ENCODE measurements around the gene SPAG4. TPM values are rescaled to one million over a fixed set of nuclear protein-coding genes. Genes with fewer than 3 reads are reported as not detected.
A peak's percentile ranks its signal among the peaks of the same experiment; 100 is the strongest.

The SPAG4 gene
- total and polyA plus RNA-seq, 10 of the 15 experiments (the other 5 are each of a cell fraction or from before 2014, with no cell fraction given) = 0.90 to 12.5 (median 2.4) TPM

GRCh38 chr20:35619196-35620095, 3.8 kb downstream of the SPAG4 start (continued):
- TF ChIP-seq ZBTB40 (IDR thresholded peaks at IDR 0.05; ENCODE audit: borderline replicate concordance) (no peak), SREBF2 (IDR thresholded peaks at IDR 0.05; ENCODE audit: low read length) (no peak), TARDBP (IDR thresholded peaks at IDR 0.05; ENCODE audit: borderline replicate concordance) (0 out of 2 replicates have a peak, but pooled peaks have one; percentile 59), CHD1 (IDR thresholded peaks at IDR 0.05; ENCODE audit: low read depth, low read length) (no peak), SUPT20H (IDR thresholded peaks at IDR 0.05; ENCODE audit: borderline replicate concordance, control insufficient read depth, low read depth, low read length) (no peak), IKZF1 (conservative IDR thresholded peaks at IDR 0.05) (peak; percentile 76), HDAC6 (IDR thresholded peaks at IDR 0.05; ENCODE audit: unreplicated experiment) (no peak), CTCF (IDR thresholded peaks at IDR 0.05 in 2 of 3, conservative IDR thresholded peaks at IDR 0.05 in 1 of 3; ENCODE audit: control insufficient read depth in 2 of 3, extremely low read depth in 1 of 3, insufficient read depth in 1 of 3, low read depth in 3 of 3, low read length in 3 of 3) (peak; percentile 74 to 87 (median 77)), GATAD2B (conservative IDR thresholded peaks at IDR 0.05; ENCODE audit: low read depth) (peak; percentile 67; the same call in 1 of the 2 replicates), NR2C2 (IDR thresholded peaks at IDR 0.05; ENCODE audit: borderline replicate concordance, control insufficient read depth, insufficient read length, low read depth) (no peak), TCF7 (IDR thresholded peaks at IDR 0.05; ENCODE audit: borderline replicate concordance) (no peak)
- TF ChIP-seq, protein P1, sequence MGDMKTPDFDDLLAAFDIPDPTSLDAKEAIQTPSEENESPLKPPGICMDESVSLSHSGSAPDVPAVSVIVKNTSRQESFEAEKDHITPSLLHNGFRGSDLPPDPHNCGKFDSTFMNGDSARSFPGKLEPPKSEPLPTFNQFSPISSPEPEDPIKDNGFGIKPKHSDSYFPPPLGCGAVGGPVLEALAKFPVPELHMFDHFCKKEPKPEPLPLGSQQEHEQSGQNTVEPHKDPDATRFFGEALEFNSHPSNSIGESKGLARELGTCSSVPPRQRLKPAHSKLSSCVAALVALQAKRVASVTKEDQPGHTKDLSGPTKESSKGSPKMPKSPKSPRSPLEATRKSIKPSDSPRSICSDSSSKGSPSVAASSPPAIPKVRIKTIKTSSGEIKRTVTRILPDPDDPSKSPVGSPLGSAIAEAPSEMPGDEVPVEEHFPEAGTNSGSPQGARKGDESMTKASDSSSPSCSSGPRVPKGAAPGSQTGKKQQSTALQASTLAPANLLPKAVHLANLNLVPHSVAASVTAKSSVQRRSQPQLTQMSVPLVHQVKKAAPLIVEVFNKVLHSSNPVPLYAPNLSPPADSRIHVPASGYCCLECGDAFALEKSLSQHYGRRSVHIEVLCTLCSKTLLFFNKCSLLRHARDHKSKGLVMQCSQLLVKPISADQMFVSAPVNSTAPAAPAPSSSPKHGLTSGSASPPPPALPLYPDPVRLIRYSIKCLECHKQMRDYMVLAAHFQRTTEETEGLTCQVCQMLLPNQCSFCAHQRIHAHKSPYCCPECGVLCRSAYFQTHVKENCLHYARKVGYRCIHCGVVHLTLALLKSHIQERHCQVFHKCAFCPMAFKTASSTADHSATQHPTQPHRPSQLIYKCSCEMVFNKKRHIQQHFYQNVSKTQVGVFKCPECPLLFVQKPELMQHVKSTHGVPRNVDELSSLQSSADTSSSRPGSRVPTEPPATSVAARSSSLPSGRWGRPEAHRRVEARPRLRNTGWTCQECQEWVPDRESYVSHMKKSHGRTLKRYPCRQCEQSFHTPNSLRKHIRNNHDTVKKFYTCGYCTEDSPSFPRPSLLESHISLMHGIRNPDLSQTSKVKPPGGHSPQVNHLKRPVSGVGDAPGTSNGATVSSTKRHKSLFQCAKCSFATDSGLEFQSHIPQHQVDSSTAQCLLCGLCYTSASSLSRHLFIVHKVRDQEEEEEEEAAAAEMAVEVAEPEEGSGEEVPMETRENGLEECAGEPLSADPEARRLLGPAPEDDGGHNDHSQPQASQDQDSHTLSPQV (IDR thresholded peaks at IDR 0.05) = no peak
- TF ChIP-seq, protein P2, sequence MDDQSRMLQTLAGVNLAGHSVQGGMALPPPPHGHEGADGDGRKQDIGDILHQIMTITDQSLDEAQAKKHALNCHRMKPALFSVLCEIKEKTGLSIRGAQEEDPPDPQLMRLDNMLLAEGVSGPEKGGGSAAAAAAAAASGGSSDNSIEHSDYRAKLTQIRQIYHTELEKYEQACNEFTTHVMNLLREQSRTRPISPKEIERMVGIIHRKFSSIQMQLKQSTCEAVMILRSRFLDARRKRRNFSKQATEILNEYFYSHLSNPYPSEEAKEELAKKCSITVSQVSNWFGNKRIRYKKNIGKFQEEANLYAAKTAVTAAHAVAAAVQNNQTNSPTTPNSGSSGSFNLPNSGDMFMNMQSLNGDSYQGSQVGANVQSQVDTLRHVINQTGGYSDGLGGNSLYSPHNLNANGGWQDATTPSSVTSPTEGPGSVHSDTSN (IDR thresholded peaks at IDR 0.05; ENCODE audit: insufficient replicate concordance, low read depth, low read length) = no peak
- TF ChIP-seq, protein P3, sequence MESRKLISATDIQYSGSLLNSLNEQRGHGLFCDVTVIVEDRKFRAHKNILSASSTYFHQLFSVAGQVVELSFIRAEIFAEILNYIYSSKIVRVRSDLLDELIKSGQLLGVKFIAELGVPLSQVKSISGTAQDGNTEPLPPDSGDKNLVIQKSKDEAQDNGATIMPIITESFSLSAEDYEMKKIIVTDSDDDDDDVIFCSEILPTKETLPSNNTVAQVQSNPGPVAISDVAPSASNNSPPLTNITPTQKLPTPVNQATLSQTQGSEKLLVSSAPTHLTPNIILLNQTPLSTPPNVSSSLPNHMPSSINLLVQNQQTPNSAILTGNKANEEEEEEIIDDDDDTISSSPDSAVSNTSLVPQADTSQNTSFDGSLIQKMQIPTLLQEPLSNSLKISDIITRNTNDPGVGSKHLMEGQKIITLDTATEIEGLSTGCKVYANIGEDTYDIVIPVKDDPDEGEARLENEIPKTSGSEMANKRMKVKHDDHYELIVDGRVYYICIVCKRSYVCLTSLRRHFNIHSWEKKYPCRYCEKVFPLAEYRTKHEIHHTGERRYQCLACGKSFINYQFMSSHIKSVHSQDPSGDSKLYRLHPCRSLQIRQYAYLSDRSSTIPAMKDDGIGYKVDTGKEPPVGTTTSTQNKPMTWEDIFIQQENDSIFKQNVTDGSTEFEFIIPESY (IDR thresholded peaks at IDR 0.05) = no peak

Data from GM12878 (cell line).